ENCODE results near the gene CLDN19.

DNA sequence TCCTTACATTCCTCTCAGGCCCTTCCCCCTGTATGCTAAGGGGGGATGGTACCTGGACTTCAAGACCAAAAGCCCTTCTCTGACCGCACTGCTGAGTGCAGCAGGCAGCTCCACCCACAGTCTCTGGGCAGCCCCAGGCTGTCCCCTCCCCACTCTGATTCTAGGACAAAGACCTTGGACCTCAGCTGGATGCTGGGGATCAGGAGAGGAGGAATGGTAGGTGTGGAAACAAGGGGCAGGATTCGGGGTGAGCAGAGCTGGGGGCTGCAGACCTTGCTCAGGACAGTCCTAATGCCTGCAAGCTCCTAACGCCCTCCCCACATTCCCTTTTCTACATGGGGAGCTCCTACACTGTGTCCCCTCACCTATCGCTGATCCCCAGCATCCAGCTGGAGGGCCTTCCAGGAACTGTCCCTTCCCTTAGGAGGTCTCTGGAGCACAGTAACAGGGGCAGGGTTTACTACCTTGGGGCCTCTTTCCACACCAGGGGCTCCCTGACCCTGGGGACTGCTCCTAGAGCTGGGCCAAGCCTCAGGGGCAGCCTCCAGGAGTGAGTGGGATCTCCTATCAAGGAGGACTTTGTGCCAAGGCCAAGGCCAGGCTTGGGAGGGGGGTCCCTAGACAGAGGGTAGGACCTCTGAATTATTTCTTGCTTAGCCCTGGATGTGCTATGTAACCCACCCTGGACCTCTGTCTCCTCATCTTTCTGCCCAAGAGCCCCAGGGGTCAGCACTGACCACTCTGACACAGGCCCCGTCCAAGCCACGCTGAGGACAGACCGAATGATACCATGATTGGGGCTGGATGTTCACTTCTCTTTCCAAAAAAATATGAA, 5.6 kb downstream of the CLDN19 start:
- TF ChIP-seq POLR2A (IDR thresholded peaks at IDR 0.05; ENCODE audit: low read length) (no peak), BHLHE40 (IDR thresholded peaks at IDR 0.05; ENCODE audit: low read depth, low read length) (no peak), FOSB (CRISPR knock-in tag; IDR thresholded peaks at IDR 0.05) (no peak), TFCP2L1 (CRISPR knock-in tag; IDR thresholded peaks at IDR 0.05) (no peak), EP300 (IDR thresholded peaks at IDR 0.05) (no peak), SMC3 (IDR thresholded peaks at IDR 0.05) (no peak), NPAS2 (CRISPR knock-in tag; IDR thresholded peaks at IDR 0.05; ENCODE audit: borderline replicate concordance) (no peak), RAD21 (conservative IDR thresholded peaks at IDR 0.05 in 1 of 2, IDR thresholded peaks at IDR 0.05 in 1 of 2) (no peak)
- TF ChIP-seq, protein P1, sequence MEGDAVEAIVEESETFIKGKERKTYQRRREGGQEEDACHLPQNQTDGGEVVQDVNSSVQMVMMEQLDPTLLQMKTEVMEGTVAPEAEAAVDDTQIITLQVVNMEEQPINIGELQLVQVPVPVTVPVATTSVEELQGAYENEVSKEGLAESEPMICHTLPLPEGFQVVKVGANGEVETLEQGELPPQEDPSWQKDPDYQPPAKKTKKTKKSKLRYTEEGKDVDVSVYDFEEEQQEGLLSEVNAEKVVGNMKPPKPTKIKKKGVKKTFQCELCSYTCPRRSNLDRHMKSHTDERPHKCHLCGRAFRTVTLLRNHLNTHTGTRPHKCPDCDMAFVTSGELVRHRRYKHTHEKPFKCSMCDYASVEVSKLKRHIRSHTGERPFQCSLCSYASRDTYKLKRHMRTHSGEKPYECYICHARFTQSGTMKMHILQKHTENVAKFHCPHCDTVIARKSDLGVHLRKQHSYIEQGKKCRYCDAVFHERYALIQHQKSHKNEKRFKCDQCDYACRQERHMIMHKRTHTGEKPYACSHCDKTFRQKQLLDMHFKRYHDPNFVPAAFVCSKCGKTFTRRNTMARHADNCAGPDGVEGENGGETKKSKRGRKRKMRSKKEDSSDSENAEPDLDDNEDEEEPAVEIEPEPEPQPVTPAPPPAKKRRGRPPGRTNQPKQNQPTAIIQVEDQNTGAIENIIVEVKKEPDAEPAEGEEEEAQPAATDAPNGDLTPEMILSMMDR (IDR thresholded peaks at IDR 0.05), result no peak
- TF ChIP-seq, protein P2, sequence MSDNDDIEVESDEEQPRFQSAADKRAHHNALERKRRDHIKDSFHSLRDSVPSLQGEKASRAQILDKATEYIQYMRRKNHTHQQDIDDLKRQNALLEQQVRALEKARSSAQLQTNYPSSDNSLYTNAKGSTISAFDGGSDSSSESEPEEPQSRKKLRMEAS (IDR thresholded peaks at IDR 0.05), result no peak

Measured in A549 (cell line).